BJ (cell line): Measurements from ENCODE around the gene SH3BP5L. TPM values are rescaled to one million over a fixed set of nuclear protein-coding genes. Genes with fewer than 3 reads are reported as not detected.

ENCODE experiments used
- CTCF ChIA-PET: fragments of 350-600 bp; formaldehyde crosslinking; extraction: SDS; loops from one replicate; lab custom pipeline; 2021; ENCODE audit warnings: antibody characterized with exemption, inconsistent platforms; lab: Yijun Ruan, JAX
- POLR2A ChIA-PET: fragments of 300-600 bp; sonication (Branson Sonifier 250); formaldehyde crosslinking; extraction: SDS; loops from one replicate; lab custom pipeline; 2021; ENCODE audit warnings: antibody characterized with exemption; lab: Charles Lee
- DNase-seq: peaks from one replicate; pipeline ENCODE4 v3.0.0-alpha.2; 2011; ENCODE audit warnings: low read depth
- H3K27me3 ChIP-seq: 2 replicates; pipeline ENCODE4 v1.6.0; 2011; ENCODE audit warnings: low read length; ENCODE audit not compliant: control insufficient read depth, insufficient read depth
- H3K36me3 ChIP-seq: 2 replicates; pipeline ENCODE4 v1.5.1; 2011; ENCODE audit warnings: low read length; ENCODE audit not compliant: control insufficient read depth, insufficient read depth
- H3K4me3 ChIP-seq: 2 replicates; pipeline ENCODE4 v1.5.1; 2011; ENCODE audit warnings: low read depth, mild to moderate bottlenecking, control low read depth, low read length
- CTCF ChIP-seq: IDR thresholded peaks from 2 replicates; pipeline ENCODE4 v1.5.1; 2011; ENCODE audit warnings: low read depth, mild to moderate bottlenecking, control low read depth, inconsistent platforms, low read length, moderate library complexity; ENCODE audit not compliant: insufficient read depth
- polyA plus RNA-seq: library from polyadenylated mRNA; depleted of rRNA; stranded (reverse); fragments of >200 nt; gene quantifications from 2 replicates; pipeline ENCODE4 v1.2.3, GENCODE V29; 2011

SH3BP5L gene
- polyA plus RNA-seq, 1 experiment: 32.5 TPM

- no peak for DNase-seq
- Histone ChIP-seq H3K36me3 (peaks cover 16% of the 10 kb centered on the region), H3K27me3 (no peaks in the 10 kb centered on the region), H3K4me3 (no peak overlapping the region)
- ChIA-PET CTCF (no interaction called here), POLR2A (no interaction called here)
- TF ChIP-seq CTCF: no peak
These were observed 5.6 kb downstream of the SH3BP5L start for GRCh38 chr1:248820041-248820585.

DNA sequence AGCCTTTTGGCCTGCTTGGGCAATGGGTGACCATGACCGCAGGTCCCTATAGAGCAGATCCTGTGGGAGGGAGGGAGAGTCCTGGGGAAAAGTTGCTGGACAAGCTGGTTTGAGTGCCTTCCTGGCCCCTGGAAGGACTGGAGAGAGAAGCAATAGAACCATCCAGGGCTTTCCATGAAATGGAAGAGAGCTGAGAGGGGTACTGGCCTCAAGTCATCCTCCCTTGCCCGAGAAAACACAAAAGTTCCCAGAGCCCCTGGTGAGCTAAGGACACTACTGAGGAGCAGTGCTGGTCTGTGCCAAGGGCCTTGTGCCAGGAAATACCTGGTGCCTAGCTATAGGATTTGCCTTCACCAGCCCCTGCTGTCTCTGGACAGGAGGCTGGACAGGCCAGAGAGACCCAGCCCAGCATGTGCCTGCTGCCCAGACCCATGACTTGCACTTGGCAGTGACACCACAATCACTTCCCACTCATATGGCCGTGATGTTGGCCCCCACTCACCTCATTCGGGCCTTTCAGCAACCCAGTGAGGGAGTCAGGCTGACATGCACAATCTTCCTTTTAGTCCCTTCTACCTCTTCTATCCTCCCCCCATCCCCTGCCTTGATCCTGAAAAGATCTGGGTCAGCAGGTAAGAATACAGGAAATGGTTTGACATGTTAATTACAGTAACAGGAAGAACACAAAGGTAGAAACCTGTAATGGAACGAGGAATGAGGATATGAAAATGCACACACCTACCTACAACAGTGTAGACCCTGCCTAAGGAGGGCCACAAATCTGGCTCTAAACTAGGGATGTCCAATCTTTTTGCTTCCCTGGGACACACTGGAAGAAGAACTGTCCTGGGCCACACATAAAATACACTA is 7.0 kb downstream of the SH3BP5L start:
- POLR2A ChIA-PET: no interaction called here
- no peak for DNase-seq
- TF ChIP-seq CTCF: no peak
- Histone ChIP-seq H3K4me3 (no peak overlapping the region), H3K27me3 (no peaks in the 10 kb centered on the region), H3K36me3 (peaks cover 28% of the 10 kb centered on the region)
- CTCF ChIA-PET: no interaction called here

GRCh38 chr1:248817065-248817464 is 8.7 kb downstream of the SH3BP5L start:
- DNase-seq: no peak
- Histone ChIP-seq H3K4me3 (no peak overlapping the region), H3K27me3 (no peaks in the 10 kb centered on the region), H3K36me3 (peaks cover 40% of the 10 kb centered on the region)
- TF ChIP-seq CTCF: no peak
- ChIA-PET CTCF (no interaction called here), POLR2A (no interaction called here)

- ChIA-PET POLR2A (no interaction called here), CTCF (no interaction called here)
- H3K4me3 ChIP-seq: no peak overlapping the region
- no peak for TF ChIP-seq CTCF
- H3K27me3 ChIP-seq: no peaks in the 10 kb centered on the region
- H3K36me3 ChIP-seq: peaks cover 47% of the 10 kb centered on the region
- no peak for DNase-seq
These were observed 9.5 kb downstream of the SH3BP5L start for GRCh38 chr1:248816042-248816851.
